Measurements from ENCODE around the gene STARD13. TPM values are rescaled to one million over a fixed set of nuclear protein-coding genes. Genes with fewer than 3 reads are reported as not detected.
A peak's percentile ranks its signal among the peaks of the same experiment; 100 is the strongest.

STARD13 gene
- total RNA-seq, 1 donor = 52.2 TPM

DNA sequence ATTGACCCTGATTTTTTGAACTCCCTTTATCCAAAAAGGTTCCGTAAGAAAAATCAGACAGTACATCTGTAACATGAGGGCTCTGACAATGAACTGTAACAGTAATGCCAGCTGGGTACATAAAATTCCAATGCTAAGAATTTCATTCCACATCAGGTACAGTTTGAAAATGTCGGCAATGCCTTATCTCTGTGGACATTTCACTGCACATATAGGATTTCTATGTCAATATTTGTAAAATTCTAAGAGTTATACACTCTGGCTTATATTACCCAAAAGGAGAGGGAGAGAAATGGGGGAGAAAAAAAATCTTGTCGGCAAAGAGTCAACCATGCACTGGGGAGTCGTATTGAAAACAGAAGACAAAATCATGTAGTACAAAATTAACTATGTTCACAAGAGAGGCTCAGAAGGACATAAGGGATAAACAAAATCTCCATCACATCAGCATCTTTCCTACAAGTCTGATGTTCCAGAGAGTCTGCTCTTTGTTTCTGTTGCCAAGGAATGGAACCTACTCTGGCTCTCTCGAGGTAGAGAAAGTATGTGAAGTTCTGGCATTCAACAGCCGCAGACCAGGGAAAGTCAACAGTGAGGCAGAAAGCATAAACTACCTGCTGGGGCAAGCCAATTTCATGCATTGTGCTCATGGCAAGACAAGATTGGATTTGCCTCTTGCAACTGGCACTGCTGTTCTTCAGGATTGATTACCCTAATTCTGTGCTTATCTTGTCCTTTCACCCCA is 72.4 kb downstream of the STARD13 start:
- DNase-seq (ENCODE audit: low read depth) = no peak
- peak overlapping the region; percentile 37 for H3K4me3 ChIP-seq (ENCODE audit: low read depth, low read length)
- TF ChIP-seq, protein P1, sequence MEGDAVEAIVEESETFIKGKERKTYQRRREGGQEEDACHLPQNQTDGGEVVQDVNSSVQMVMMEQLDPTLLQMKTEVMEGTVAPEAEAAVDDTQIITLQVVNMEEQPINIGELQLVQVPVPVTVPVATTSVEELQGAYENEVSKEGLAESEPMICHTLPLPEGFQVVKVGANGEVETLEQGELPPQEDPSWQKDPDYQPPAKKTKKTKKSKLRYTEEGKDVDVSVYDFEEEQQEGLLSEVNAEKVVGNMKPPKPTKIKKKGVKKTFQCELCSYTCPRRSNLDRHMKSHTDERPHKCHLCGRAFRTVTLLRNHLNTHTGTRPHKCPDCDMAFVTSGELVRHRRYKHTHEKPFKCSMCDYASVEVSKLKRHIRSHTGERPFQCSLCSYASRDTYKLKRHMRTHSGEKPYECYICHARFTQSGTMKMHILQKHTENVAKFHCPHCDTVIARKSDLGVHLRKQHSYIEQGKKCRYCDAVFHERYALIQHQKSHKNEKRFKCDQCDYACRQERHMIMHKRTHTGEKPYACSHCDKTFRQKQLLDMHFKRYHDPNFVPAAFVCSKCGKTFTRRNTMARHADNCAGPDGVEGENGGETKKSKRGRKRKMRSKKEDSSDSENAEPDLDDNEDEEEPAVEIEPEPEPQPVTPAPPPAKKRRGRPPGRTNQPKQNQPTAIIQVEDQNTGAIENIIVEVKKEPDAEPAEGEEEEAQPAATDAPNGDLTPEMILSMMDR (IDR thresholded peaks at IDR 0.05; ENCODE audit: insufficient read depth, low read depth, low read length) = no peak

- no peak overlapping the region for H3K4me3 ChIP-seq (ENCODE audit: low read depth, low read length)
- no peak for DNase-seq (ENCODE audit: low read depth)
- TF ChIP-seq, protein P1 (IDR thresholded peaks at IDR 0.05; ENCODE audit: insufficient read depth, low read depth, low read length) = no peak
Measured at GRCh38 chr13:33212396-33212795, 73.2 kb downstream of the STARD13 start.

- no peak overlapping the region for H3K4me3 ChIP-seq (ENCODE audit: low read depth, low read length)
- no peak for DNase-seq (ENCODE audit: low read depth)
- TF ChIP-seq, protein P1 (IDR thresholded peaks at IDR 0.05; ENCODE audit: insufficient read depth, low read depth, low read length) = no peak
Measured at GRCh38 chr13:33210090-33210489, 75.5 kb downstream of the STARD13 start.

DNA sequence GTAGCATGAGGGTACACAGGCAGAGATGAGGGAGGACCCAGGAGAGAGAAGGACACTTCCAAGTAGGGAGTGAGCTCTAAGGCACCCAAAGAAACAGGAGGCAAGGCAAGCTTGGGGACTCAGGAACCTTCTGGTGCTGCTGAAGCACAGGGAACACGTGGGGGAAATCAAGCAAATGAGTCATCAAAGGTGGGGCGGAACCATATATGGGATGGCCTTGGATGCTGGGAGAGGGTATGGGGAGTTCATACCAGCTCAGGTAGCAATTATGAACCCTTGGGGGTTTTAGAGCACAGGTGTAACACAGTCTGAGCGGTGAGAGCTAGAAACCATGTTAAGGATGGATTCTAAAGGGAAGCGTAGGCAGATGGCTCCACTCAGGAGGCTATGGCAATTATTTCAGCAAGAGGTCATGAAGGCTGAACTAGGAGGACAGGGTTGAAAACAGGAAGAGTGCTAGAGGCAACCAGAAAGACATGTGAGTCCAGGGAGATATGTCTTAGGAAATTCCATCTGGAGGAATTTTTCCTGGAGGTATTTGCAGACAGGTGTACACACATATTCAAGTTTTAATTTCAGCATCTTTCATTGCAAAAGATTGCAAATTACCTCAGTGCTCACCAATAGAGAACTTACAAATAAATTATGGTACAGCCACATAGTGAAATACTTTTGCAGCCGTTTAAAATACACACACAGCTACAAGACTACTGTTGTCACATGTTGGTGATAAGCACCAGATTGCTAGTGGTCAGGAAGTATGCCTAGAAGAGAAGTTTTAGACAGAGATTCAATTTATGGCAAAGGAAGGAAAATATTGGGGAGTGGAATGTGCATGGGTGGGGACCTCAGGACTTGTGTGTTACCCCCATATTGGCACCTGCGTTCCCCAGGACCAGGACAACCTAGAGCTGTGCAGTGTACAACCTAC is 77.0 kb downstream of the STARD13 start:
- TF ChIP-seq, protein P1 (IDR thresholded peaks at IDR 0.05; ENCODE audit: insufficient read depth, low read depth, low read length) = no peak
- H3K4me3 ChIP-seq (ENCODE audit: low read depth, low read length) = no peak overlapping the region
- DNase-seq (ENCODE audit: low read depth) = no peak

DNA sequence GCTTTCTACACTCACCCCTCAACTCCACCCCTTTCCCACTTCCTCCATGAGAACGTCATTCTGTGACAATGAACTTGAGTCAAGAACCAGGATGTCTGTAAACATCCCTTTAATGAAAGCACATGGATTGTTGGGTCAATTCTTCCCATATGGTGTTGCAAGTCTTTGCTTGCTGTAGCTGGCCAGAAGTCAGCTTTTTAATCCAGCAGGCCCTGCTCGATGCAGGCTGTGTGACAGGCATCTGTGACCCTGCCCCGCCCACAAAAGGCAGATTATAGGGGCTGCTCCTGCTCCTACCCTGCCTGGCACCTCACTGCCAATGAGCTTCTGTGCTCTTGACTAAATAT is 78.0 kb downstream of the STARD13 start:
- no peak overlapping the region for H3K4me3 ChIP-seq (ENCODE audit: low read depth, low read length)
- TF ChIP-seq, protein P1 (IDR thresholded peaks at IDR 0.05; ENCODE audit: insufficient read depth, low read depth, low read length) = no peak
- DNase-seq (ENCODE audit: low read depth) = peak; percentile 98

DNA sequence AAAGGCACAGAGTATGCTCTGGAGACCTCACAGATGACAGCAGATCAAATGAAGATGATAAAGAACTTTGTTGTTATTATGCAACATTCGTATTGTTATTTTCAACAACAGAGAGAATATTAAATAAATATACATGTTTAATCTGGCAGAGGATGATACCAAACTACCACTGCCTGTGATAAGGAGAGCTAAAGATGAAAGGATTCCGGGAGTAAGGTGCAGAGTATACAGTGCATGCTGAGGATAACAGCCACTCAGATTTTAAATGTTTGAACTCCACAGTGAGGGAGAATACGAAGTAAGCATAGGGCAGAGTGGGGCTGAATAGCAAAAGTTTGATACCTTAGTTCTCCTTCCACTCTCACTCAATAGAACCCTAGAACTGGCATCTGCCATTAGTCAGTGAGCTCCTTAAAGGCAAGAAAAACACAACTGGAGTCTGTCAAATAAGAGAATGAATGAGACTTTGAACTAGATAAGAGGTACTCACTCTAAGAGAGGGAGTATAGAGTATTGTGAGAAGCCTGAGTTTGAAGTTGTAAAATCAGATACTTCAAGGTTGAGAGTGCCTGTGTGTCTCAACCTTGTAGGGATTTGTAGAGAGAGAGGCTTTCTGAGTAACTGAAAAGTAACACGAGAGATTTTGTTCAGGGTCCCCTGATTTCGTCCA is 78.5 kb downstream of the STARD13 start:
- no peak for DNase-seq (ENCODE audit: low read depth)
- no peak overlapping the region for H3K4me3 ChIP-seq (ENCODE audit: low read depth, low read length)
- TF ChIP-seq, protein P1 (IDR thresholded peaks at IDR 0.05; ENCODE audit: insufficient read depth, low read depth, low read length) = no peak
